HUDEP-2 (cell line): Measurements from ENCODE around the gene IFT80.

ENCODE experiments used
- DNase-seq, 76 experiments: peaks; one replicate each; lab custom pipeline; 2025; ENCODE audit not compliant: unreplicated experiment in 76 of 76; lab: John Stamatoyannopoulos, UW

Gene IFT80

DNA sequence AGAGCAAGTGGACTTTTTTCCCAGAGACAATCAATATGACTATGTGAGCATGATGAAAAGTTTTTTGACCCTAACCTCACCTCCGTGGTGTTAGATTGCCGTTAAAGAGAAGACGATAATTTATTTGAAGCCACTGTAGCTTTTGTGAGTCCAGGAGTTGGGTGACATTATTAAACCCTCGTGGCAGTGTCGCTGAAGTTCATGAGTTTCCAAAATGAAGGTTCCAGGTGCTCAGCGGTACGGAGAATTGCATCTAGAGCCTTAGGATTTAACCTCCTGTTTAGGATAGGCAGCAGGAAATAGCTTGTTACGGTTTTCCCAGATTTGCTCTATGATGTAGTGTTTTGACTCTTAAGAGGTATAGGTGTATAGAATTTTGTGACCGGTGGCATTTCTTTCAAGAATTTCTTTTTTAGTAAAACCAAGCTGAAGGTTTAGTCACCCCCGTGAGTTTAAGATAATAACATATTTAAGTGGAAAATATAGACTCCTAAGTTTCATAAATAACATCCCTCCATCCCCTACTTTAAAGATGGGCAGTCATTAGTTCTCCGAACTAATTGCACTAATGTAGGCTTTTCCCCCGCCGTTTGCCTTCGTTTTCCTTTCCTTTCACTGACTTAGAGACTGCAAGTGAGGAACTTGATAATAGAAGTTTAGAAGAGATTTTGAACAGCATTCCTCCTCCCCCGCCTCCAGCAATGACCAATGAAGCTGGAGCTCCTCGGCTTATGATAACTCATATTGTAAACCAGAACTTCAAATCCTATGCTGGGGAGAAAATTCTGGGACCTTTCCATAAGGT is 2.5 kb upstream of the IFT80 start:
- DNase-seq: peak in 57 of 76 experiments; percentile 1 to 72 (median 29)

DNA sequence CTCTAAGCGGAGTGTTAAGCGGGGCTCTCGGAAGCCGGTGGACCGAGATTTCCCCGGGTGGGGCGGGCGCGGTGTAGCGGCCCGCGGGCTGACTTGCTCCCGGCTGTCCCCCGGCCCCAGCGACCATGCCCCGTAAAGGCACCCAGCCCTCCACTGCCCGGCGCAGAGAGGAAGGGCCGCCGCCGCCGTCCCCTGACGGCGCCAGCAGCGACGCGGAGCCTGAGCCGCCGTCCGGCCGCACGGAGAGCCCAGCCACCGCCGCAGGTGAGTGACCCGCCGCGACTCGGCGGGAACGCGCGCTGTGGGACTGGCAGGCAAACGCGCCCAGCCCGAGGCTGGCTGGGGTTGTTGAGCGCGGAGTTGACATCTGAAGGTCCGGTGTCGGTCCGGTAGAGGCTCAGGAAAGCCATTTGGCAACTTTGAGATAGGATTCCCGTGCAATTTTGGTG is 1.7 kb upstream of the IFT80 start:
- DNase-seq: peak in 3 of 76 experiments; percentile 10 to 21 (median 19)

DNA sequence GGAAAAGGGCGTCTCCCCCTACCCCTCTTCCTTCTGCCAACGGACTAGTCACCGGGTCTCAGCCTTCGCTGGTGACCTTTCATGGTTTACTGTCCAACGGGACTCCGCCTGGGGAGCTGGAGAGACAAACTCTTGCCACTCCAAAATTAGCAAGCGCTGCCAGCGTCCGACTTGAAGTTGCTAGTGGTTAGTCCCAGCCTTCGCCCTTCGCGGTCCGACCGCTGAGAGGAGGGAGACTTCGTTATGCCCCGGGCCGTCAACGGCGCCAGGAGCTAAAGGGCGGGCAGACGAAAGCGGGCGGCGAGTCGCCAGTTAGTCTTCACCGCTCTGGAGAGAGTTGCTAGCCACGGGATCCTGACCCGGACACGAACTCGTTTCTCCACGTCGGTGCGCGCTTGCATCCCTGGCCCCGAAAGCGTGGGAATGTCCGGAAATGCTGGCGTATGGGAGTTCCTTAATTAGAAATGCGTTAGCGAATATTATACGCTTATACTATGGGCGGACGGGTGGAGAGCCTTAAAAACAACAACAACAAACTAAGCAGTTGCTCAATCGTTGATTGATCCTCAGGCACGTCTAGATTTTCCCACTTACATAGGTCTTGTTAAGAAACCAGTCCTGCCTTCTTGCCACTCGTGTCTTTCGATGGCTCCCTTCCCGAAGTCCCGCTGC is 1.1 kb upstream of the IFT80 start:
- peak in 15 of 76 experiments; percentile 2 to 69 (median 39) for DNase-seq

DNA sequence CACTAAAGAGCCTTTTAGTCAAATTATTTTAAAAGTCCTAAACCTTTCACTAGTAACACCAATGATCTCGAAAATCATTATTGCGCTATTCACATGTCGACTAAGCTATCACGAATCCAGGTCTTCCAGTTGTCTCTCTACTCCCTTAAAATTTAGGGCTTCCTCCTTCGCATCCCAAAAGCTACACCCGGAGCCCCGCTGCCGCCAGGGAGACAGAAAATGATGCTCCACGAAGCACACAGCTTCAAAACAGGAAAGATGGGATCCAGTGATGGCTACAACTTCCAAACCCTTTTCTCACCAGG is 253 bp downstream of the IFT80 start:
- DNase-seq: no peak

DNA sequence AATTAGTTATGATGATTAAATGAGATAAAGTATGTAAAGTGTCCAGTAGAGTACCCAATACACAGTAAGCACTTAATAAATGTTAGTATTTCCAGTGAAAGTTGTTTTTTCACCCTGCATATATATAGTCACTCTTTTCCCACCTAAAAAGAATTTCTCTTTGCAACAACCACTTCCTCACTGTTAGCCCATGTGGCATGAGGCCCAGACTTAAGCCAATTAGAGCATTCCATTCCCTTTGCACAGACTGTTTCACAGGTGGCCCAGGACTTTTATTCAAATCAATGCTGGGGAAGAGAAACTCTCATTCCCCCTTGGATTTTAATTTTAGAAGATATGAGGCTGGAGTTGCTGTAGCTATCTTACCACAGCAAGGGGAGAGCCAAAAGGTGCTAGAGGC is 3.7 kb downstream of the IFT80 start:
- peak in 4 of 76 experiments; percentile 9 to 18 (median 14) for DNase-seq

DNA sequence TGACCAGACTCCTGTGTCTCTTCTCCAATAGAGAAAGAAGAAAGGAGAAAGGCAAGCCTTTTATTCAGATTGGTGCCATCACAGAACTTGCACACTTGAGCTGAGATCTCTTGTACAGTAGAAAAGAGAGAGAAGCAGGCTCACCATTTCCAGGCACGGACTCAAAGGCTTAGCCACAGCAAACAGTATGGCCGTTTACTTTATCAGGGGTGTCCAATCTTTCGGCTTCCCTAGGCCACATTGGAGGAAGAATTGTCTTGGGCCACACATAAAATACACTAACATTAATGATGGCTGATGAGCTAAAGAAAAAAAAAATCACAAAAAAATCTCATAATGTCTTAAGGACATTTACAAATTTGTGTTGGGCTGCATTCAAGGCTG is 5.0 kb downstream of the IFT80 start:
- DNase-seq: peak in 31 of 76 experiments; percentile 2 to 80 (median 46)

DNA sequence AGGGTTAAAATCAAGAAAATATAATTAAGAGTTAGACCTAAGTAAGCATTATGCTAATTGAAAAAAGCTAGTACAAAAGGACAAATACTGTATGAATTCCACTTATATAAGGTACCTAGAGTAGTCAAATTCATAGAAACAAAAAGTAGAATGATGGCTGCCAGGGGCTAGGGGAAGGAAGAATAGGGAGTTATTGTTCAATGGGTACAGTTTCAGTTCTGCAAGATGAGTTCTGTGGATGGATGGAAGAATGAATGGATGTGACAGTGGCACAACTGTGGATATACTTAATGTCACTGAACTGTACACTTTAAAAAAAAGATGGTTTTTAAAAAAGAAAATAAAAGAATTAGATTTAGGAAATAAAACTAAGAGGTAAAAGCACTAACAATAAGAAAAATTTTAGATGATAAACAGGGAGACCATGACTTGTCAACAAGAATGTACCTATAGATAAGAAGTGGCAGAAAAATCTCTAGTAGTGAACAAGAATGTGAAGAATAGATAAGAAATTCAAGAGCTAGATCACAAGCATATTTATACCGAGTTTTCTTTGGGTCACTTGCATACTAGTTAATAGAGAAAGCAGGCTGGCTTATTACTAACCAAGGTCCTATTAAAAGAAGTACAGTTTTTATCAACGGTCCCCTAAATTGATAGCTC is 5.5 kb downstream of the IFT80 start:
- peak in 32 of 76 experiments; percentile 25 to 80 (median 47) for DNase-seq

DNA sequence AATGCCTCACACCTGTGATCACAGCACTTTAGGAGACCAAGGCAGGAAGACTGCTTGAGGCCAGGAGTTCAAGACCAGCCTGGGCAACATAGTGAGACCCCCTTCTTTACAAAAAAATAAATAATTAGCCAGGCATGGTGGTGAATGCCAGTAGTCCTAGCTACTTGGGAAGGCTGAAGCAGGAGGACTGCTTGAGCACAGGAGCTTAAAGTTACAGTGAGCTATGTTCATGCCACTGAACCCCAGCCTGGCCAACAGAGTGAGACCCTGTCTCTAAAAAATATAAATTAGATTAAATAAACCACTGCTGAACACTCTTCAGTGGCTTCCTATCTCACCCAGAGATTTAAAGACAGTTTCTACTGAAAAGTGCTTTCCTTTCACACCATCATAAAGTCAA is 6.2 kb downstream of the IFT80 start:
- no peak for DNase-seq

DNA sequence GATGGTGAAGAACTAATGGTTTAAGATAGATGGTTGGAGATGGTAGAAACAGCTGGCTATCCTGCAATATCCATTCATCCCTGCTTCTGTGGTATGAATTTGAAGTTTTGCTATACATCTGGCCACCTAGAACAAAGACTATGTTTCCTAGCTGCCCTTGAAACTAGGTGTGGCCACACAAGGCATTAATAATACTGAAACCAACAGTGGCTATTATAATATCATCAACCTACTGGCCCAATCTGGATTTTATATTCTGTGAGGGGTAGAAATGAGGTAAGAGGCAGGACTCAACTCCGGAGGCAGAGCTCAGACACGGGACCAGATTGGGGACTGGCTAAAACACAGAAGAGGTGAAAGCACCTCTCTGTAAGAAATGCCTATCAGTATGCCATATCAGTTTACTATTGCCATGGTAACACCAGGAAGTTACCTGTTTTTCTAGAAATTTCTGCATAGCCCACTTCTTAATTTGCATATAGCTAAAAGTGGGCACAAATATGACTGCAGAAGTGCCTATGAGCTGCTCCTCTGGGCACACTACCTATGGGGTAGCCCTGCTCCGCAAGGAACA is 8.4 kb downstream of the IFT80 start:
- DNase-seq: no peak

DNA sequence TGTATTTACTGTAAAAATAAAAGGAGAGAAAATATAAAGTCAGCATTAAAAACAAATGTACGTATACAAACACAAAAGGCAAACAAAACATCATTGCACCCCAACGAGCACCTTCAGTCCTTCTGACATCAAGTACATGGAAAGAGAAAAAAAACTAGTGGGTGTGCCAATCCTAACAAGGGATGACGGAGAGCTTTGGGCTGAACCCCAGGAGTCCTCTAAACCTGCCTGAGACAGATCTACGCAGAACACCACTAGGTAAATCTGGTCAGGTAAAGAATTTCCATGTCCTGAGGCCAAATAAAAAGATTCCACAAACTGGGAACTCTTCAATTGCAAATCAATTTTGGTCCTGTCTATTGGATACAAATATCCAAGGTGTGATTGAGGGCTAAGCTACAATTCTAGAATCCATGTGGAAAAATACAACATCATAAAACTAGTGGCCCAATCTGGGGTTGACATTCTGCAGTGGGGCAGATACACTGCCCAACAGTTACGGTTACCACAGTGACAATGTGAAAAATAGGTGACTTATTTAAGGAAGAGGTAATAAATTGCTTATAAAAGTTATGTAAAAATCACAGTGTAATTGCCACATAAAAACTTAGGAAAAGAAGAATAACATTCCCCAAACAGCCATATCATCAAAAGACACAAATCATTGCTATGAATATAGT is 14.2 kb downstream of the IFT80 start:
- DNase-seq: no peak

DNA sequence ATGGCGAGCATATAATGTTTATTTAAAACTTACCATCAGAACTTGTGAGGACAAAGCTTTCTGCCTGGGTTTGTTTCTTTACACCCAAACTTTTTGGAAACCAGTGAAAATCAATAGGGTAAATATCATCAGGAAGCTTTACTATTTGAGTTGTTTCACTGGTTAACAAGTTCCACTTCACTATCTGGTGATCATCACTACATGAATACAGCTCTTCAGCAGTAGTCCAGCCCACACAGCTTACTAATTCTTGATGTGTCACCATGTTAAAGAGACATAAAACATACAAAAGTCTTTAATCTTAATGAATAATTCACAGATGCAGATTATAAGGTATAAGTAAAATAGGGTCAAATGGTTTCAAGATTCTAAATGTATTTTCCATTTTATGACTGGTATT is 17.6 kb downstream of the IFT80 start:
- peak in 4 of 76 experiments; percentile 4 to 21 (median 20) for DNase-seq

DNA sequence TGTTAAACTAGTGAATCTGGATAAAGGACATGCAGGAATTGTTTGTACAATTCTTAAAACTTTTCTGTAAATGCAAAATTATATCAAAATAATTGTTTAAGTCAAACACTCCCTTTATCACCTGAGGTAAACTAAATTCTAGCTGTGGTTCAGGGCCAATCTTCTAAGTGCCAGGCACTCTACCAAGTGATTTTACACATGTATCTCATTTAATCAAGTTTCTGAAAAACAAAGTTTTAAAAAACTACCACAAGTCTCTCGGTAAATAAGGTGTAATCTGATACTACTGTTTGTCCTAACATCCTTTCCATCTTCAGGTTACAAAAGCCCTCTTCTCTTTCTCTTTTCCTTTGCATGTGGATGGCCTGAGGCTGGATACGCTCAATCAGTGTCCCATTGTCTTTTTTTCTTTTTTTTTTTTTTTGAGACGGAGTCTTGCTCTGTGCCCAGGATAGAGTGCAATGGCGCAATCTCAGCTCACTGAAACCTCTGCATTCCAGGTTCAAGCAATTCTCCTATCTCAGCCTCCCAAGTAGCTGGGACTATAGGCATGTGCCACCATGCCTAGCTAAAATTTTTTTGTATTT is 19.3 kb downstream of the IFT80 start:
- no peak for DNase-seq

DNA sequence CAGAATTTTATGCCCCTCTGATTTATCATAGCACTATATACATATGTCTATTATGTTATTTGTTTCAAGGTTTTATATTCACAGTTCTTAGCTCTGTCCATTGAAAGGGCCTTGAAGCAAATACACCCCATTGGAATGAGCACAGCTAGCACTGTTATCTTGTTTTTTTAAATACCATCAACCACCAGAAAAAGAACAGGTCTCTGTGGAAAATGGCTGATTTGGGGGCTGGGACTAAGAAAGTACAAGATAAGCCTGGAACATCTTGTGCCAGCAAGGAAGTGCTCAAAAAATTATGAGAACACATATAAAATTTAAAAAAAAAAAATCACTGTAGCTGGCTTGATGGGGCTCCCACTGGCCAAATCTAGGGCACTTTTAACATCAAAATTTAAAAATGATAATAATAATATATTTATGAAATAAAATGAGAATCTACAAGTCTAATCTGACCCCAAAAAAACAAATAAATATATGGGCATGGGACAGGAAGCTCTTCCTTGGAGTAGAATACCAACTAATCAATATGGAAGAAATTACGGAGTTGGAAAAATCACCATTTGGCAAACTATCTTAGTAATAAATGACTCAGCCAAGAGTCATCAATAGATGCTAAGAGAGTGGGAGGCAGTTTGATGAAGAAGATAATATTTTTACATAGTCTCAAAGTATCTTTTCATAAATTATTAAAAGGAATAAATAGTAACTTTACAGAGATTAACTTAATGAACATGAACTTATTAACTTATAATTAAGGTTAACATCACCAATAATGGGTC is 20.5 kb downstream of the IFT80 start:
- DNase-seq: peak in 16 of 76 experiments; percentile 3 to 62 (median 17)

DNA sequence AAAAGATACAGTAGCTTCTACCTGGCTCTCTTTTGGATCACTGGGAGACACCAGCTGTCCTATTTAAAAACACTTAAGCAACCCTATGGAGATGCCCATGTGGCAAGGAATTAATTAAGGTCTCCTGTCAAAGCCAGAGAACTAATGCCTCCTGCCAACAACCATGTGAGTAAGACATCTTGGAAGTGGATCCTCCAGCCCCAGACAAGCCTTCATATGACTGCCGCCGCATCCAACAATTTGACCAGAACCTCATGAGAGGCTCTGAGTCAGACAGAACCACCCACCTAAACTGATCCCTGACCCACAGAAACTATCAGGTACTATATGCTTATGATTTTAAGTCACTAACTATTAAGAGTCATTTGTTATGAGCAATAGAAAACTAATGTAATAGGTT is 22.3 kb downstream of the IFT80 start:
- DNase-seq: no peak

DNA sequence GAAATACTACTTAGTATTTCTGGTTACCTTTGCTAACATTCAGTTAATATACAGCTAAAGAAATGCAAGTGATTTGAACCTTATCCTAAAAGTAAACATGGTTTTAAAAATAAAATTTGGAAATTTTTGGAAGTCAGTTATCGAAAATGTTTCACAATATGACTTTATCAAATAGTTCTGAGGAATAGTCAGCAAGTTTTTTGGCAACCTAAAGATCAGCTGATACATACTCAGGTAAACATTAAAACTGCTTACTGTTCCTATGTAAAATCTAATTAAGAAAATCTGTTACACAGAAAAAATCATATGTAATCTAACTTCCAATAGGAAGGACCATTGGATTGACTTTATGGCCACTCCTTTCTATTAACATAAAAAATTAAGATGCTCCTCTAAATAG is 24.1 kb downstream of the IFT80 start:
- no peak for DNase-seq

DNA sequence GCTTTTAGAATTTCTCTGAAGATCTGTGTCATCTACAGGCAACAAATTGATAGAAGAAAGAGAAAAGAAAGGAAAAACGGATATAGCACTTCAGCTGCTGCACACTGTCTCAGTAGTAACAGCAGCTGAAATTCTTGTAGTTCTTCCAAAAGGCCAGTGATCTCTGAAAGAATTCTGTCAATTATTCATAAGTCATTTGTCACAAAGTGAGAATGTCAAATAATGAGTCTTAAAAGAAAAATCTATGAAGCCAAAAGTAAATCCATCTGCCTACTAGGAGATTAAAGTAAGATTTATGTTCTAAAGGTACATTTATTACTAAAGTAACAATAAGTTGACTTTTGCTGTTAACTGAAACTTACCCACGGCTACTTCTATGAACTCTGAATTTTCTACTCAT is 24.6 kb downstream of the IFT80 start:
- no peak for DNase-seq

DNA sequence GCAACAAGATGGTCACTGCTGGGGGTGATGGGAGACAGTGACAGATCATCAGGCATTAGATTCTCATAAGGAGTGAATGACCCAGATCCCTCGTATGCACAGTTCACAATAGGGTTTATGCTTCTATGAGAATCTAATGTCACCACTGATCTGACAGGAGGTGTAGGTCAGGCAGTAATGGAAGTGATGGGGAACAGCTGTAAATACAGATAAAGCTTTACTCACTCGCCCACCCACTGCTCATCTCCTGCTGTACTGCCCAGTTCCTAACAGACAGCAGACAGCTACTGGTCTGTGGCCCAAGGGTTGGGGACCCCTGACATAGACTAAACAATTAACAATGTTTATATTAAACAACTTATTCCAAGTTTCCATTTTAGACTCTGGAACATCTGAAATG is 25.4 kb downstream of the IFT80 start:
- DNase-seq: peak in 6 of 76 experiments; percentile 4 to 31 (median 8)

DNA sequence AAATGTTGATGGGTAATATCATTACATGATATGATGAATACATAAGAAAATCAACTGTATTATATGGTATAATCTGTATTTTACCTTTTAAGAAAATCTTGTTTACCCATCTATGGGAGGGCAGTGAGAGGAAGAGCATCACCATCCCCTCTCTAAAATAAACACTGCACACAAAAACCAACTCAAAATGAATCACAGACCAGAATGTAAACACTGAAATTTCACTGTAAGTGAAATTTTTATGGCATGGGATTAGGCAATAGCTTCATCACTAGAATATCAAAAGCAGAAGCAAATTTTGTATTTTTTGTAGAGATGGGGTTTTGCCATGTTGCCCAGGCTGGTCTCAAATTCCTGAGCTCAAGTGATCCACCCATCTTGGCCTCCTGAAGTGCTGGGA is 26.2 kb downstream of the IFT80 start:
- no peak for DNase-seq

DNA sequence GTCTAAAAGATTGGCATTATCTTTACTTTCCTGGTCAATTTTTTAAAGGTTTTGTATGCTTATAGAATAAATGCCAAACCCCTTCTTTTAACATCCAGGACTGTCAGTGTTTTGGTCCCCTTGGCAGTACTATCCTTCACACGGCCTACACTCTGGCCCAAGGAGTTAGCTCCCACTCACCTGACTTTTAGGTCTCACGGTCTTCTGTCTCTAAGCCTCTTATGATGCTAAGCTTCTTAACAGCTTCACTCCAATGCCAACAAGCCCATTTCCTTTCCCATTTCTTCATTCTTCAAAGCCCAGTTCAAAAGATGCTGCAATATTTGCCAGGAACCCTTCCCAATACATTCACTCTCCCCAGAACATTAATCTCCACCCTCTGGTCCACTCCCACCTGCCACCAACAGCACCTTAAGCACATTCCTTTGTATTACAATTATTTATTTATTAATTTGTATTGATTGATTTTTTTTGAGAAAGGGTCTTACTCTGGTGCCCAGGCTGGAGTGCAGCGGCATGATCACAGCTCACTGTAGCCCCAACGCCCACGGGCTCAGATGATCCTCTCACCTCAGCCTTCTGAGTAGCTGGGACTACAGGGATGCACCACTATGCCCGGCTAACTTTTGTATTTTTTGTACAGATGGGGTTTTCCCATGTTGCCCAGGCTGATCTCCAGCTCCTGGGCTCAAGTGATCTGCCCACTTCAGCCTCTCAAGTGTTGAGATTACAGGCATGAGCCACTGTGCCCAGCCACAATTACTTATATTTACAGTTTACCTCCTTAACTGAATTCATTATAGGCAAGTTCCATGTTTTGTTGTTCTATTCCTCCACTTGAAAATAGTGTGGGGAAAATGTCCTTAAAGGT is 27.8 kb downstream of the IFT80 start:
- DNase-seq: no peak
